Bronchial epithelial cell (primary cell): ENCODE results near the gene SRPK2. TPM values are rescaled to one million over a fixed set of nuclear protein-coding genes. Genes with fewer than 3 reads are reported as not detected.
"Not testable (repeated sequence)": the region's sequence is repeated elsewhere in the genome, so short reads cannot be mapped to it uniquely, and the experiment has no call there.

ENCODE experiments used
- DNase-seq: peaks from one replicate; pipeline ENCODE4 v3.0.0-alpha.2; 2010; ENCODE audit warnings: low read depth
- FAIRE-seq: peaks from 2 replicates; lab custom pipeline; 2011; peaks lifted over from hg19 to GRCh38; lab: Jason Lieb, UNC
- H3K27me3 ChIP-seq: 2 replicates; pipeline ENCODE4 v1.5.1; 2011; ENCODE audit warnings: low read length; ENCODE audit not compliant: control insufficient read depth, insufficient read depth
- H3K36me3 ChIP-seq: 2 replicates; pipeline ENCODE4 v1.5.1; 2011; ENCODE audit warnings: low read length; ENCODE audit not compliant: control insufficient read depth, insufficient read depth
- H3K4me3 ChIP-seq: 2 replicates; pipeline ENCODE4 v1.5.1; 2011; ENCODE audit warnings: mild to moderate bottlenecking, low read depth, low read length, control low read depth
- CTCF ChIP-seq: IDR thresholded peaks from 2 replicates; pipeline ENCODE4 v1.5.1; 2011; ENCODE audit warnings: mild to moderate bottlenecking, moderate library complexity, low read length, control low read depth, inconsistent platforms; ENCODE audit not compliant: insufficient read depth, severe bottlenecking
- total RNA-seq: library from RNA; depleted of rRNA; stranded (reverse); fragments of >200 nt; gene quantifications from 2 replicates; pipeline ENCODE4 v1.2.1, GENCODE V29; 2014

Gene SRPK2
- total RNA-seq, 1 donor from 2014 or later, result 43.4 TPM

GRCh38 chr7:105354383-105354782 lies 34.3 kb downstream of the SRPK2 start:
- DNase-seq (no peak), FAIRE-seq (no peak)
- Histone ChIP-seq H3K27me3 (no peaks in the 10 kb centered on the region), H3K36me3 (no peaks in the 10 kb centered on the region), H3K4me3 (no peak overlapping the region)
- TF ChIP-seq CTCF, result no peak

GRCh38 chr7:105353752-105354328 lies 34.9 kb downstream of the SRPK2 start:
- DNase-seq (no peak), FAIRE-seq (no peak)
- Histone ChIP-seq H3K36me3 (no peaks in the 10 kb centered on the region), H3K27me3 (no peaks in the 10 kb centered on the region), H3K4me3 (no peak overlapping the region)
- no peak for TF ChIP-seq CTCF

GRCh38 chr7:105352901-105353668 lies 35.6 kb downstream of the SRPK2 start:
- Histone ChIP-seq H3K27me3 (no peaks in the 10 kb centered on the region), H3K4me3 (no peak overlapping the region), H3K36me3 (no peaks in the 10 kb centered on the region)
- no peak for DNase-seq
- no peak for TF ChIP-seq CTCF
- no peak for FAIRE-seq

- Histone ChIP-seq H3K27me3 (no peaks in the 10 kb centered on the region), H3K4me3 (no peak overlapping the region), H3K36me3 (no peaks in the 10 kb centered on the region)
- DNase-seq (peak; percentile 63), FAIRE-seq (no peak)
- TF ChIP-seq CTCF, result no peak
Measured at GRCh38 chr7:105352018-105352612, 36.6 kb downstream of the SRPK2 start.

GRCh38 chr7:105350906-105351305 lies 37.8 kb downstream of the SRPK2 start:
- FAIRE-seq, result no peak

GRCh38 chr7:105348177-105348576 lies 40.5 kb downstream of the SRPK2 start:
- FAIRE-seq, H3K4me3 ChIP-seq, H3K36me3 ChIP-seq, H3K27me3 ChIP-seq, DNase-seq: not testable (repeated sequence)

More at GRCh38 chr7:105350906-105351305, 37.8 kb downstream of the SRPK2 start:
- Histone ChIP-seq H3K36me3 (no peaks in the 10 kb centered on the region), H3K27me3 (no peaks in the 10 kb centered on the region), H3K4me3 (no peak overlapping the region)
- no peak for DNase-seq
- TF ChIP-seq CTCF, result no peak
